T follicular helper cell (primary cell): ENCODE data around the gene TAP1.
A peak's percentile ranks its signal among the peaks of the same experiment; 100 is the strongest.

Source experiments
- DNase-seq: peaks from one replicate; pipeline ENCODE4 v3.0.0-alpha.2; 2020; ENCODE audit warnings: low read depth

TAP1 gene

GRCh38 chr6:32803416-32803815, 50.1 kb downstream of the TAP1 start:
- DNase-seq, result no peak

DNA sequence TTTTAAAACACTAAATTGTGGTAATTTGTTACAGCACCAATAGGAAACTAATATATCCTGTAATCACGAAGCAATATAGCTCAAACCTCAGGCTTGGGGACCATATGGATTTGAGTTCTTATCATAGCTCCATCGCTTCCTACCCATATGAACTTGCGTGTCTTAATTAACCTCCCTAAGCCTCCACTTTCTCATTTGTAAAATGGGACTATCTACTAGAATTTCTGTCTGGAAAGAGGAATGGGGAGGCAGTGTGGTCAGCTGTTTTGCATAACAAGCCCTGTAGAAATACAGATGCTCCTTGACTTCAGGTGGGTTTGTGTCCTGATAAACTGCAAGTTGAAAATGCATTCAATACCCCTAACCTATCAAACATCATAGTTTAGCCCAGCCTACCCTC, 53.8 kb downstream of the TAP1 start:
- DNase-seq, result no peak

DNA sequence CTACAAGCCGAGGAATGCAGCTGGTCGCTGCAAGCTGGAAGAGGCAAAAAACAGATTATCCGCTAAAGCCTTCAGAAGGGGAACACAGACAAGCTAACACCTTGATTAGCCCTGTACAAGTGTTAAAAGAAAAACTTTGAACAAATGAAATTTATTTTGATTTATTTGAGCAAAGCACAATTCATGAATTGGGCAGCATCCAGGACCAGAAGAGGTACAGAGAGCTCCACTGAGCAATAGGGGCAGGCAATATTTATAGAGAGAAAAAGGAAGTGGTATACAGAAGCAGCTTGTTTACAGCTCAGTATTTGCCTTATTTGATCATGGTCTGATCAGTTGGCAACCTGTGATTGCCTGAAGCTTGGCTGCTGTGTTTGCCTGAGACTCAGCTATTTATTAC, 54.3 kb downstream of the TAP1 start:
- no peak for DNase-seq

GRCh38 chr6:32796848-32797776, 56.4 kb downstream of the TAP1 start:
- DNase-seq, result peak; percentile 65
